GM21825 (cell line): ENCODE data around the gene EML6.

Experiments used
- ATAC-seq: cut with Tn5 transposase; IDR thresholded peaks from one replicate; pipeline ENCODE4 v1.9.1; 2021; ENCODE audit warnings: mild to moderate bottlenecking, moderate library complexity; ENCODE audit not compliant: unreplicated experiment

The EML6 gene

GRCh38 chr2:55013936-55014335, 290.5 kb downstream of the EML6 start:
- ATAC-seq, result no peak

- no peak for ATAC-seq
These were observed 291.8 kb downstream of the EML6 start for GRCh38 chr2:55014962-55015939.

DNA sequence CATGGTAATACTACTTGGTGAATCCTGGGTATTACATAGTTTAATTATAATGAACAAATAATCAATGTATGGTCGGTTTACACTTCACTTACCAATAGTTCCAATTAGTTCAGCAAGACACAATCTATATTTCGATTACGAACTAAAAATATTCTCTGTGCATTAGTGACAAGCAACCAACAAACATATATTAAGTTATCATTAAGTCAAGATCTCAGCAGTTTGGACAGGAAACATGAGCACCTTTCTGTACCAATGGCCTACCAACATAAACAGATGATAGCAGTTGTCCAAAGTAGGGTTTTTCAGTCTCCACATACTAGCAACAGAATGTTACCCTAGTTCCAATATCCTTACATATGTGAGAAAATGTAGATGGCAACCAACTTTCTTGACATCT, 294.0 kb downstream of the EML6 start:
- ATAC-seq, result no peak

DNA sequence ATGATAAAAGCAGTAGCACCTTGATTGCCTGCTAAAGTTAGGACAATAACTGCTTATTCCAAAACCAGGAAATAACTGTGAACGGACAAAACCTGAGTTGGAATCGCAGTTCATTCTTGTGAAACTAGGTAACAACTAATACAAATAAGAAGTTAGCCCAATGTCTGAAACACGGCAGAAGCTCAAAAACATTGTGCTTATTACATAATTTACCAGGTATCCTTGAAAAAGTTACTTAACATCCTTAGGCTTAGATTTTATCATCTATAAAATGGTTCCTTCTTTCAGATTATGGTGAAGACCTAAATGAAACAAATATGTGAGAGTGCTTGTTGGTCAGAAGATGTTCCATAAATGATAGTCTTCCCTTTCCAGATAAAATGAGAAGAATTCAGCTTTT, 294.4 kb downstream of the EML6 start:
- no peak for ATAC-seq

GRCh38 chr2:55018619-55019018, 295.2 kb downstream of the EML6 start:
- ATAC-seq, result no peak

DNA sequence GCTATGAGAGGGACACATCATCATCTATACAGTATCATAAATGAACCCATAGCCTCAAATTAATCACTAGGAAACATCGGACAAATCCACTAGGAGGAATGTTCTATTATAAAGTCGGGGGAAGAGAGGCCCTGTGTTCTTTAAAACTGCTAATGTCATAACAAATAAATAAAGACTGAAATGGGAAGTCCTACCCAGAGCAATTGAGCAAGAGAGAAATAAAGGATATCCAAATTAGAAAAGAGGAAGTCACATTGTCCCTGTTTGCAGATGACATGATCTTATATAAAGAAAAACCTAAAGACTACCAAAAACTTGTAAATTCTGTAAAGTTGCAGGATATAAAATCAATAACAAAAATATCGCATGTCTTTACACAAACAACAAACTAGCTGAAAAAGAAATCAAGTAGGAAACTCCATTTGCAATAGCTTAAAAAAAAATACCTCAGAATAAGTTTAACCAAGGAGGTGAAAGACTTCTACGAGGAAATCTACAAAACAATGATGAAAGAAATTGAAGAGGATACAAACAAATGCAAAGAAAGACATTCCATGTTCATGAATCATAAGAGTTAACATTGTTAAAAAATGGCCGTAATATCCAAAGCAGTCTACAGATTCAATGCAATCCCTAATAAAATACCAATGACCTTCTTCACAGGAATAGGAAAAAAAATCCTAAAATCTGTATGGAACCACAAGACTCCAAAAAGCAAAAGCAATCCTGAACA, 296.2 kb downstream of the EML6 start:
- no peak for ATAC-seq
